ENCODE results near the gene MAP6. TPM values are rescaled to one million over a fixed set of nuclear protein-coding genes. Genes with fewer than 3 reads are reported as not detected.

MAP6 gene
- polyA plus RNA-seq, 1 donor (not counting 4 experiments of a cell fraction or from before 2014, with no cell fraction given), result 1.7 TPM

GRCh38 chr11:75603791-75604736 lies 64.8 kb downstream of the MAP6 start:
- FAIRE-seq (peak; percentile 23), DNase-seq (ENCODE audit: low read depth, low spot score) (no peak)
- H3K27me3 ChIP-seq (ENCODE audit: control insufficient read depth, extremely low read depth, insufficient read depth, low read length), result no peaks in the 10 kb centered on the region
- H3K9me1 ChIP-seq (ENCODE audit: control insufficient read depth, extremely low read depth, insufficient read depth, low read length), result no peaks in the 10 kb centered on the region
- no peak overlapping the region for H3K9ac ChIP-seq (ENCODE audit: control insufficient read depth, extremely low read depth, insufficient read depth, low read length)
- no peaks in the 10 kb centered on the region for H3K9me3 ChIP-seq (ENCODE audit: control insufficient read depth, low read depth, low read length)
- H3K27ac ChIP-seq (ENCODE audit: control insufficient read depth, insufficient read depth, low read length), result no peak overlapping the region
- no peak overlapping the region for H3K4me3 ChIP-seq (ENCODE audit: control insufficient read depth in 2 of 3, extremely low read depth in 1 of 3, insufficient read depth in 2 of 3, low read depth in 1 of 3, low read length in 3 of 3)
- no peaks in the 10 kb centered on the region for H3K36me3 ChIP-seq (ENCODE audit: control insufficient read depth in 2 of 2, extremely low read depth in 1 of 2, insufficient read depth in 2 of 2, low read length in 2 of 2)
- no peak for TF ChIP-seq CTCF (optimal IDR thresholded peaks at IDR 0.05 in 1 of 3, IDR thresholded peaks at IDR 0.05 in 1 of 3, conservative IDR thresholded peaks at IDR 0.05 in 1 of 3; ENCODE audit: extremely low read depth in 1 of 3, insufficient read depth in 2 of 3, low read length in 3 of 3)
- TF ChIP-seq EZH2 (IDR thresholded peaks at IDR 0.05; ENCODE audit: low read length), result no peak
- H3K79me2 ChIP-seq (ENCODE audit: control insufficient read depth, insufficient read depth, low read length), result no peaks in the 10 kb centered on the region
- H2AFZ ChIP-seq (ENCODE audit: control insufficient read depth, low read length), result no peak overlapping the region
- dilution Hi-C loops (cut with MboI; ENCODE audit: extremely low pct_ligation_motif_present, low sequenced_read_pairs), result no loop called here
- peaks cover 16% of the 10 kb centered on the region for H3K4me1 ChIP-seq (ENCODE audit: control insufficient read depth, extremely low read depth, insufficient read depth, low read length)
- H3K4me2 ChIP-seq (ENCODE audit: control insufficient read depth, extremely low read depth, insufficient read depth, low read depth, low read length), result peak overlapping the region; percentile 0
- no peaks in the 10 kb centered on the region for H4K20me1 ChIP-seq (ENCODE audit: control insufficient read depth, extremely low read depth, insufficient read depth, low read length)

- no peak overlapping the region for H3K4me3 ChIP-seq (ENCODE audit: control insufficient read depth in 2 of 3, extremely low read depth in 1 of 3, insufficient read depth in 2 of 3, low read depth in 1 of 3, low read length in 3 of 3)
- no peak for FAIRE-seq
- H3K27ac ChIP-seq (ENCODE audit: control insufficient read depth, insufficient read depth, low read length), result no peak overlapping the region
- no peaks in the 10 kb centered on the region for H3K36me3 ChIP-seq (ENCODE audit: control insufficient read depth in 2 of 2, extremely low read depth in 1 of 2, insufficient read depth in 2 of 2, low read length in 2 of 2)
- no peak overlapping the region for H3K4me2 ChIP-seq (ENCODE audit: control insufficient read depth, extremely low read depth, insufficient read depth, low read depth, low read length)
- no peaks in the 10 kb centered on the region for H3K9me1 ChIP-seq (ENCODE audit: control insufficient read depth, extremely low read depth, insufficient read depth, low read length)
- DNase-seq (ENCODE audit: low read depth, low spot score), result no peak
- H3K4me1 ChIP-seq (ENCODE audit: control insufficient read depth, extremely low read depth, insufficient read depth, low read length), result peaks cover 16% of the 10 kb centered on the region
- TF ChIP-seq CTCF (optimal IDR thresholded peaks at IDR 0.05 in 1 of 3, IDR thresholded peaks at IDR 0.05 in 1 of 3, conservative IDR thresholded peaks at IDR 0.05 in 1 of 3; ENCODE audit: extremely low read depth in 1 of 3, insufficient read depth in 2 of 3, low read length in 3 of 3), result no peak
- TF ChIP-seq EZH2 (IDR thresholded peaks at IDR 0.05; ENCODE audit: low read length), result no peak
- H3K9ac ChIP-seq (ENCODE audit: control insufficient read depth, extremely low read depth, insufficient read depth, low read length), result no peak overlapping the region
- no peak overlapping the region for H2AFZ ChIP-seq (ENCODE audit: control insufficient read depth, low read length)
- no peaks in the 10 kb centered on the region for H4K20me1 ChIP-seq (ENCODE audit: control insufficient read depth, extremely low read depth, insufficient read depth, low read length)
- H3K27me3 ChIP-seq (ENCODE audit: control insufficient read depth, extremely low read depth, insufficient read depth, low read length), result no peaks in the 10 kb centered on the region
- no peaks in the 10 kb centered on the region for H3K79me2 ChIP-seq (ENCODE audit: control insufficient read depth, insufficient read depth, low read length)
- dilution Hi-C loops (cut with MboI; ENCODE audit: extremely low pct_ligation_motif_present, low sequenced_read_pairs), result no loop called here
- H3K9me3 ChIP-seq (ENCODE audit: control insufficient read depth, low read depth, low read length), result no peaks in the 10 kb centered on the region
These were observed 65.9 kb downstream of the MAP6 start for GRCh38 chr11:75602951-75603350.

All from keratinocyte (primary cell).